Endodermal cell (in vitro differentiated cells): ENCODE results near the gene INPP5E. TPM values are rescaled to one million over a fixed set of nuclear protein-coding genes. Genes with fewer than 3 reads are reported as not detected.
A peak's percentile ranks its signal among the peaks of the same experiment; 100 is the strongest.

Experiments
- DNase-seq: peaks from one replicate; pipeline ENCODE4 v3.0.0-alpha.2; 2017
- H3K27ac ChIP-seq: 2 replicates; pipeline ENCODE4 v1.5.1; 2013; ENCODE audit warnings: mild to moderate bottlenecking, low read depth, low read length, moderate library complexity
- H3K27me3 ChIP-seq: 2 replicates; pipeline ENCODE4 v1.6.1; 2013; ENCODE audit warnings: mild to moderate bottlenecking, low read length, moderate library complexity; ENCODE audit not compliant: insufficient read depth, control insufficient read depth, poor library complexity, severe bottlenecking
- H3K36me3 ChIP-seq: 2 replicates; pipeline ENCODE4 v1.7.0; 2013; ENCODE audit warnings: mild to moderate bottlenecking, low read length, moderate library complexity; ENCODE audit not compliant: control insufficient read depth, insufficient read depth
- H3K4me1 ChIP-seq: one replicate; pipeline ENCODE4 v1.7.0; 2013; ENCODE audit warnings: low read length; ENCODE audit not compliant: control insufficient read depth, insufficient read depth
- H3K4me3 ChIP-seq: 2 replicates; pipeline ENCODE4 v1.5.1; 2013; ENCODE audit warnings: mild to moderate bottlenecking, low read length, moderate library complexity
- H3K9ac ChIP-seq: 2 replicates; pipeline ENCODE4 v1.6.1; 2013; ENCODE audit warnings: mild to moderate bottlenecking, low read length, moderate library complexity; ENCODE audit not compliant: poor library complexity, severe bottlenecking; ENCODE audit errors: extremely low read depth
- H3K9me3 ChIP-seq: 2 replicates; pipeline ENCODE4 v1.6.1; 2013; ENCODE audit warnings: mild to moderate bottlenecking, low read length, moderate library complexity; ENCODE audit not compliant: control insufficient read depth
- H3K27ac Mint-ChIP-seq: 2 replicates; pipeline ENCODE4 v1.8.0; 2020; ENCODE audit warnings: mixed read lengths
- H3K27me3 Mint-ChIP-seq: 2 replicates; pipeline ENCODE4 v1.8.0; 2021; ENCODE audit warnings: mild to moderate bottlenecking, mixed read lengths; ENCODE audit not compliant: insufficient read depth
- H3K36me3 Mint-ChIP-seq: 2 replicates; pipeline ENCODE4 v1.8.0; 2020; ENCODE audit warnings: low read depth, mixed read lengths
- H3K4me1 Mint-ChIP-seq: 2 replicates; pipeline ENCODE4 v1.8.0; 2020; ENCODE audit warnings: mixed read lengths
- H3K4me3 Mint-ChIP-seq: 2 replicates; pipeline ENCODE4 v1.8.0; 2020; ENCODE audit warnings: mild to moderate bottlenecking, moderate library complexity, mixed read lengths
- H3K9me3 Mint-ChIP-seq: 2 replicates; pipeline ENCODE4 v1.8.0; 2020; ENCODE audit warnings: mild to moderate bottlenecking, mixed read lengths
- CTCF ChIP-seq: fragments of 200-600 bp; sonication (generic); conservative IDR thresholded peaks from 2 replicates; pipeline ENCODE4 v1.5.0; 2021; ENCODE audit warnings: antibody characterized with exemption, mild to moderate bottlenecking
- WGBS, 2 experiments: methylation state at CpG; one replicate each; pipeline versions ENCODE4 v1.1.5 to v1.1.7; 2013; ENCODE audit warnings: missing lambda C conversion rate in 2 of 2, mixed read lengths in 1 of 2; ENCODE audit not compliant: insufficient coverage in 1 of 2, insufficient read length in 1 of 2; 5-methylcytosine and 5-hydroxymethylcytosine counted together
- total RNA-seq, 2 donors: library from RNA; stranded (reverse); fragmentation: NEBNext Ultra II Directional in 1 of 2; extraction: Animal tissue kit (Norgen Biotek cat#: 25700) in 1 of 2; gene quantifications; 2 replicates in 1 of 2; 3 replicates in 1 of 2; pipeline ENCODE4 v1.2.1, GENCODE V29; 2021

INPP5E gene
- total RNA-seq, 2 donors from 2014 or later: 30.8 to 34.7 TPM

GRCh38 chr9:136399176-136400037, 40.2 kb downstream of the INPP5E start:
- Histone ChIP-seq H3K9ac (peak overlapping the region; percentile 84), H3K27ac (no peak overlapping the region), H3K4me3 (peak overlapping the region; percentile 91), H3K9me3 (no peaks in the 10 kb centered on the region), H3K36me3 (peaks cover 54% of the 10 kb centered on the region), H3K4me1 (peaks cover 6% of the 10 kb centered on the region), H3K27me3 (no peaks in the 10 kb centered on the region)
- Mint-ChIP-seq H3K36me3 (peaks cover 40% of the 10 kb centered on the region), H3K27me3 (no peaks in the 10 kb centered on the region), H3K27ac (peak overlapping the region; percentile 95), H3K4me1 (peaks cover 7% of the 10 kb centered on the region), H3K4me3 (peak overlapping the region; percentile 85), H3K9me3 (no peaks in the 10 kb centered on the region)
- DNase-seq: peak; percentile 60
- 4 to 5% methylated on average over 37 to 67 of the region's 67 CpGs for WGBS, 2 experiments
- no peak for TF ChIP-seq CTCF

- Mint-ChIP-seq H3K4me1 (peaks cover 7% of the 10 kb centered on the region), H3K27me3 (no peaks in the 10 kb centered on the region), H3K9me3 (no peaks in the 10 kb centered on the region), H3K36me3 (peaks cover 41% of the 10 kb centered on the region), H3K4me3 (peak overlapping the region; percentile 85), H3K27ac (no peak overlapping the region)
- H3K4me1 ChIP-seq: peaks cover 6% of the 10 kb centered on the region
- DNase-seq: no peak
- peaks cover 58% of the 10 kb centered on the region for H3K36me3 ChIP-seq
- no peak overlapping the region for H3K27ac ChIP-seq
- H3K27me3 ChIP-seq: no peaks in the 10 kb centered on the region
- TF ChIP-seq CTCF: no peak
- peak overlapping the region; percentile 84 for H3K9ac ChIP-seq
- 90 to 93% methylated on average over 6 to 12 of the region's 12 CpGs for WGBS, 2 experiments
- H3K4me3 ChIP-seq: peak overlapping the region; percentile 91
- no peaks in the 10 kb centered on the region for H3K9me3 ChIP-seq
These were observed 41.4 kb downstream of the INPP5E start for GRCh38 chr9:136398286-136398685.

GRCh38 chr9:136397643-136398042, 42.0 kb downstream of the INPP5E start:
- WGBS, 2 experiments: 96% methylated on average over 5 of the region's 6 CpGs; no CpG with 5 or more reads in 1 of the 2 experiments
- Histone ChIP-seq H3K27ac (no peak overlapping the region), H3K36me3 (peaks cover 63% of the 10 kb centered on the region), H3K9ac (no peak overlapping the region), H3K9me3 (no peaks in the 10 kb centered on the region), H3K4me3 (no peak overlapping the region), H3K4me1 (peaks cover 6% of the 10 kb centered on the region), H3K27me3 (no peaks in the 10 kb centered on the region)
- H3K9me3 Mint-ChIP-seq: no peaks in the 10 kb centered on the region
- no peak overlapping the region for H3K27ac Mint-ChIP-seq
- no peak for DNase-seq
- H3K4me1 Mint-ChIP-seq: peaks cover 7% of the 10 kb centered on the region
- TF ChIP-seq CTCF: no peak
- no peak overlapping the region for H3K4me3 Mint-ChIP-seq
- H3K27me3 Mint-ChIP-seq: no peaks in the 10 kb centered on the region
- H3K36me3 Mint-ChIP-seq: peaks cover 41% of the 10 kb centered on the region
